Measurements from ENCODE around the gene DAG1.
A peak's percentile ranks its signal among the peaks of the same experiment; 100 is the strongest.

Gene DAG1

DNA sequence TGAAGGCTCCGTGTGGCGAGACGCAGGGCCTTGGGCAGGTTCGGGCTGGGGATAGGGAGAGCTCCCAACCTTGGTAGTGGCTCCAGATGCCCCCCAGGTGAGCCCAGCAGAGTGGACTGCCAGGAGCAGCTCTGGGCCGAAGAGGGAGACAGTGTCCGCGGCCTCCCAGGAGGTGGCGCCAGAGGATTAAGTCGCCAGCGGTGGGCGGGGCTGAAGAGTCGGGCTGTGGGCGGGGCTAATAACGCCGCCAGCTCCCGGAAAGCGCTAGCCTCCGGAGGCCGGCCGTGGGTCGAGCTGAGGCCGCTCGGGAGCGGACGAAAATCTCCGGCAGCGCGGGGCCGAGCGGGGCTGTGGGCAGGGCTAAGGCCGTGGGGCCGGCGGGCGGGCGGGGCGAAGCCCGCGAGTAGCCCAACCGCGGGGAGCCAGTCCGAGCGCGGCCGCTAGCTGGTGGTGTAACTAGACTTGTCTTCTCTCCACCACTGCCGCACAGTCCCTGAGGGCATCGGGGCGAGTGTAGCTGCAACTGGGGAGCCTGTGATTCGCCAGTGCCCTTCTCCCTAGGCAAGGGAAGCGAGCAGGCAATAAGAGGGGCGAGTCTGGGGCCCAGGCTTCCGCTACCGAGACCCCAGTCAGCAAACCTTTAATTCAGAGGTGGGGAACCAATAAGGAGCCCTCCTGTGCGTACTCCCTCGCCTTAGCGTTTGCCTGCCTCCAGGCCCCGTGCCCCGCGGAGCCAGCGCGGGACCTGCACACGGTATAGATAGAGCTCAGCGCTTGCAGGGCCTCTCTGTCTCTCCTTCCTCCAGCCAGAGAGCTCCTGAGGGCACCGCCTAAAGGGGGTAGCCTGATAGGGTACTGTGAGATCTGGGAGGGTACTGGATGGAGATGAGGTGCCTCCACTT is 69.8 kb downstream of the DAG1 start:
- DNase-seq (ENCODE audit: low spot score): peak; percentile 91
- H3K4me1 ChIP-seq (ENCODE audit: insufficient read depth, poor library complexity, severe bottlenecking): no peaks in the 10 kb centered on the region
- no peaks in the 10 kb centered on the region for H3K36me3 ChIP-seq (ENCODE audit: low read depth)
- no peaks in the 10 kb centered on the region for H3K27me3 ChIP-seq (ENCODE audit: insufficient read depth, poor library complexity, severe bottlenecking)
- no peaks in the 10 kb centered on the region for H3K9me3 ChIP-seq (ENCODE audit: severe bottlenecking)
- peak overlapping the region; percentile 29 for H3K4me3 ChIP-seq (ENCODE audit: severe bottlenecking)
- peak; percentile 96 for ATAC-seq (ENCODE audit: low read depth)
- TF ChIP-seq, protein P1, sequence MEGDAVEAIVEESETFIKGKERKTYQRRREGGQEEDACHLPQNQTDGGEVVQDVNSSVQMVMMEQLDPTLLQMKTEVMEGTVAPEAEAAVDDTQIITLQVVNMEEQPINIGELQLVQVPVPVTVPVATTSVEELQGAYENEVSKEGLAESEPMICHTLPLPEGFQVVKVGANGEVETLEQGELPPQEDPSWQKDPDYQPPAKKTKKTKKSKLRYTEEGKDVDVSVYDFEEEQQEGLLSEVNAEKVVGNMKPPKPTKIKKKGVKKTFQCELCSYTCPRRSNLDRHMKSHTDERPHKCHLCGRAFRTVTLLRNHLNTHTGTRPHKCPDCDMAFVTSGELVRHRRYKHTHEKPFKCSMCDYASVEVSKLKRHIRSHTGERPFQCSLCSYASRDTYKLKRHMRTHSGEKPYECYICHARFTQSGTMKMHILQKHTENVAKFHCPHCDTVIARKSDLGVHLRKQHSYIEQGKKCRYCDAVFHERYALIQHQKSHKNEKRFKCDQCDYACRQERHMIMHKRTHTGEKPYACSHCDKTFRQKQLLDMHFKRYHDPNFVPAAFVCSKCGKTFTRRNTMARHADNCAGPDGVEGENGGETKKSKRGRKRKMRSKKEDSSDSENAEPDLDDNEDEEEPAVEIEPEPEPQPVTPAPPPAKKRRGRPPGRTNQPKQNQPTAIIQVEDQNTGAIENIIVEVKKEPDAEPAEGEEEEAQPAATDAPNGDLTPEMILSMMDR (IDR thresholded peaks at IDR 0.05; ENCODE audit: poor library complexity, severe bottlenecking): peak; percentile 96
- H3K27ac ChIP-seq (ENCODE audit: poor library complexity, severe bottlenecking): peak overlapping the region; percentile 13

DNA sequence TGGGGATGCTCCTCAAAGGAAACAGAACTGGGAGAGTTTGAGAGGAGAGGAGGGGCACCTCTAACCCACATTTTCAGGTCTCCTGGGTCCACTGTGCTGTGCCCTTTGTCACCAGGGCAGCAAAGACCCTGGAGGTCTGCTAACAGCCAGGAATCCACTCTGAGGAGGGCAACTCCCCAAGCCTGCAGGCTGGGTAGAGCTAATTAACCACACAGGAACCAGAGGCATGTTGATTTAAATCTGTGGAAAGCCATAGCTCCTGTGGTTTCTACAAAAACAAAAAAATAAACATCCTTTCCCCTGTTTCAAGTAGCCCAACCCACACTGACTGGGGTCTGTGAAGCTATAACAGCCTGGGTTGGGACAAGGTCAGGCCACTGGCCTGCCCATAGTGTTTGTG is 82.0 kb downstream of the DAG1 start:
- ATAC-seq (ENCODE audit: low read depth) (no peak), DNase-seq (ENCODE audit: low spot score) (no peak)
- TF ChIP-seq, protein P1 (IDR thresholded peaks at IDR 0.05; ENCODE audit: poor library complexity, severe bottlenecking): no peak
- Histone ChIP-seq H3K4me1 (ENCODE audit: insufficient read depth, poor library complexity, severe bottlenecking) (no peaks in the 10 kb centered on the region), H3K36me3 (ENCODE audit: low read depth) (no peaks in the 10 kb centered on the region), H3K9me3 (ENCODE audit: severe bottlenecking) (no peaks in the 10 kb centered on the region), H3K27me3 (ENCODE audit: insufficient read depth, poor library complexity, severe bottlenecking) (no peaks in the 10 kb centered on the region), H3K27ac (ENCODE audit: poor library complexity, severe bottlenecking) (no peak overlapping the region), H3K4me3 (ENCODE audit: severe bottlenecking) (no peak overlapping the region)

DNA sequence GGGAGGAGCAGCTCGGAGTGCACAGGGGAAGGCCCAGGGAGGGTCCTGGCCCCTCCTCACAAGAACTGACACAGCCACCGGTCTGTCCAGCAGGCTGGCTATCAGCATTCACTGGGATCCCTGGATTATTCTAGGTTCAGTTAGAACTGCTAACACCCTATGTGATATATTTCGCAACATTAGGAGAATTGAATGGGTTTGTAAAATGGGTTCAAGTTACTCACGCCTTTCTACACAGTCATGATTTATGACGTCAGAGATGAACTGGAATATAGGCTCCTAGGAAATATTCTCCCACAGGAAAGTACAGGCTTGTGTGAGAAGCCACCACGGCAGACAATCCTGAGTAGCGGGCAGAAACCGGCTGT is 83.2 kb downstream of the DAG1 start:
- H3K27ac ChIP-seq (ENCODE audit: poor library complexity, severe bottlenecking): no peak overlapping the region
- TF ChIP-seq, protein P1 (IDR thresholded peaks at IDR 0.05; ENCODE audit: poor library complexity, severe bottlenecking): no peak
- ATAC-seq (ENCODE audit: low read depth): no peak
- no peaks in the 10 kb centered on the region for H3K36me3 ChIP-seq (ENCODE audit: low read depth)
- no peaks in the 10 kb centered on the region for H3K9me3 ChIP-seq (ENCODE audit: severe bottlenecking)
- no peaks in the 10 kb centered on the region for H3K4me1 ChIP-seq (ENCODE audit: insufficient read depth, poor library complexity, severe bottlenecking)
- no peaks in the 10 kb centered on the region for H3K27me3 ChIP-seq (ENCODE audit: insufficient read depth, poor library complexity, severe bottlenecking)
- no peak for DNase-seq (ENCODE audit: low spot score)
- H3K4me3 ChIP-seq (ENCODE audit: severe bottlenecking): peak overlapping the region; percentile 70

DNA sequence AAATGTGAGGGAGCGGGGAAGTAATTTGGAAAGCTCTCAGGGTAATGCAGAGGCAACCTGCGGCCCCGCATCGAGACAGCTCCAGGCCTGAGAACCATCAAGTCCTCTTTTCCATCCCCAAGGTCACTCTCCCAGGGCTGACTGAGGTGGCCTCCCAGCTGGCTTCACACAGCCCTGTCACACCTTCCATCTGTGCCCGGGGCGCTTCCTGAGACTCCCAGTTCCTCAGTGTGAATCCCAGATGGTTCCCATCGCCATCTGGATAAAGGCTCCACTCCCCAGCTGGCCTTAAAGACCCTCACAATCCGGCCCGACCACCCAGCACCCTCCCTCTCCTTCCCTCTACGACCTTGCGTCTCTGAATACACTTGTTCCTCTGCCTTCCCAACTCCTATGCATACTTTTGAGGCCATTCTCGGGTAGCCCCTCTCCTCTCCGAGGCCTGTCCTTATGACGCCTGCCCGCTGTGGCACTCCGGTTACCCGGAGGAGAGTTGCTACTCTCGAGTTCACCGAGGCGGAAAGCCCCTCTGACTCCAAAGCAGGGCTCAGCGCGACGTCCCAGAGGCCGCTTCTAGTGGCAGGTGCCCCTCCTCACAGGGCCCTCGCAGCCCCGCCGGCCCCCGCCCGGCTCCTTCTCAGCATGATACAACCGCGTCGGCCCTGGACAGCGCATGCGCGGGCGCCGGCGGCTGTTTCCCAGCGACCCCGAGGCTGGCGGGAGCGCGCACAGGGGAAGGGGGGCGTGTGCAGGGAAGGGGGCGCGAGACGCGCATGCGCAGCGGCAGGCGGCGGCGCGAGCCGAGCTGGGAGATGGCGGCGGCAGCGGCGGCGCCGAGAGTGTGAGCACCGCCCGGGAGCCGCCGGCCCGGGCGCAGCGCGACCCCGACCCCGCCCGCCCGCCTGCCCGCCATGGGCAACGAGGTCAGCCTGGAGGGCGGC is 83.9 kb downstream of the DAG1 start, which contains the start of gene BSN:
Gene BSN (plus strand): TSS at position 786 of the 941 bp plus-strand sequence. CDS start 126 bp downstream, at position 912.
- no peaks in the 10 kb centered on the region for H3K36me3 ChIP-seq (ENCODE audit: low read depth)
- no peaks in the 10 kb centered on the region for H3K4me1 ChIP-seq (ENCODE audit: insufficient read depth, poor library complexity, severe bottlenecking)
- H3K9me3 ChIP-seq (ENCODE audit: severe bottlenecking): no peaks in the 10 kb centered on the region
- peak within 1 kb of the TSS; percentile 70 for H3K4me3 ChIP-seq (ENCODE audit: severe bottlenecking)
- TF ChIP-seq, protein P1 (IDR thresholded peaks at IDR 0.05; ENCODE audit: poor library complexity, severe bottlenecking): no peak
- DNase-seq (ENCODE audit: low spot score) (peak; percentile 81), ATAC-seq (ENCODE audit: low read depth) (peak; percentile 71)
- no peak within 1 kb of the TSS for H3K27ac ChIP-seq (ENCODE audit: poor library complexity, severe bottlenecking)
- H3K27me3 ChIP-seq (ENCODE audit: insufficient read depth, poor library complexity, severe bottlenecking): no peaks in the 10 kb centered on the region
